GM20431 (cell line): ENCODE measurements around the gene DHFR2.

Experiments used
- in situ Hi-C: fragments of 300-500 bp; cut with MseI, MboI; formaldehyde crosslinking; loops from one replicate; pipeline ENCODE4 v1.15.0; 2020; ENCODE audit warnings: low sequenced_read_pairs; ENCODE audit not compliant: unreplicated experiment

Gene DHFR2

DNA sequence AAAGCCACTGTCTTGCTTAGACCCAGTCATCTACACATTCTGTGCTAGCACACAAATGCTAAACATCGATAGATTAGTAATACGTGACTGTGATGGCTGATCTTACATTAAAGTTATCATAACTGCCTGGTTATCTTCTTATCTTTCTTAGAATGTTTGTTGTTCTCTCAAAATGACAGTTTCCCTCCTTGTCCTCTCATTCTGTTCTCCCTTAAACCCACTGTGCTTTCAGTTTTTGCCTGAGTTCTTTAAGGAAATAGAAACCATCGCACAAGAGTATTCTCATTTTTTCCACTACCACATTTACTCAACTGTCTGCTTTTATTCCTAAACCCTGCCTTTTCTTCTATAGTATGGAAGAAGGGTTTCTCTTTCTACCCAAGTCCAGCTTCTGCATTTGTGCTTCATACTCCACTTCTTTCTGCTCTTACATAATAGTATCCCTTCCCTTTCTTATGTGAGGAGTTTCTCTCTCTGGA, 51.4 kb downstream of the DHFR2 start:
- in situ Hi-C loops, result no loop called here

- in situ Hi-C loops, result no loop called here
Measured at GRCh38 chr3:94009608-94010007, 53.1 kb downstream of the DHFR2 start.

GRCh38 chr3:94008253-94008652, 54.5 kb downstream of the DHFR2 start:
- in situ Hi-C loops, result no loop called here
